AG04449 (cell line): ENCODE results near the gene KDM5B.

Experiments used
- CTCF ChIA-PET: fragments of 350-600 bp; formaldehyde crosslinking; extraction: SDS; loops from one replicate; lab custom pipeline; 2021; ENCODE audit warnings: antibody characterized with exemption; lab: Yijun Ruan, JAX
- POLR2A ChIA-PET: fragments of 400-600, 350-600 bp; formaldehyde crosslinking; extraction: SDS; loops from one replicate; lab custom pipeline; 2020; ENCODE audit warnings: antibody characterized with exemption, inconsistent platforms; lab: Yijun Ruan, JAX
- DNase-seq: peaks from one replicate; pipeline ENCODE4 v3.0.0-alpha.2; 2010; ENCODE audit warnings: low read depth, low spot score
- H3K4me3 ChIP-seq: 2 replicates; pipeline ENCODE4 v1.5.1; 2011; ENCODE audit warnings: low read depth, mild to moderate bottlenecking, control low read depth, low read length
- TF ChIP-seq, protein P1 (sequence below): IDR thresholded peaks from one replicate; pipeline ENCODE4 v1.5.1; 2011; ENCODE audit warnings: mild to moderate bottlenecking, moderate library complexity, low read length, control low read depth, inconsistent platforms; ENCODE audit not compliant: insufficient read depth; ENCODE audit errors: missing control alignments

Gene KDM5B

DNA sequence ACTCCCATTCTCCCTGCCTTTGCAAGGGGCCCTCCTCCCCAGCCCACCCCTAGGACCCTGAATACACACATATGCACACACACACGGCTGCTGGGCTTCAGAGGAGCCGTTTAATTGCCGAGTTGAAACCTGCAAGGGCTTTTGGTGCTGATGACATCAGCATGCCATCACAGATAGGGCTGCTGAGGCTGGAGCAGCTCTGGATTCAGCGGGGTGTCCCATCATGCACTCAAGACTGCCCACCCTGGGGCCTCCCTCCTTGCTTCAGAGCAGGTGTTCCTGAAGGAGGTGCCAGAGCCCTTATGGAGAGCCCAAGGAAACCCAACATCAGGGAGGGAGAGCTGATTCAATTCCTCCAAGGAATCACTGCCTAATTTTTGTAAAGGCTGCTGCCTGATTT, 103.6 kb downstream of the KDM5B start:
- POLR2A ChIA-PET: no interaction called here
- no peak for DNase-seq

GRCh38 chr1:202703191-202703590, 105.0 kb downstream of the KDM5B start:
- ChIA-PET CTCF (interaction anchor here (1.0 to 1.5 kb wide), 4 partner anchors 12 to 518 kb away, joined by 3 to 4 read pairs (median 3); no protein-coding TSS in a partner anchor), POLR2A (no interaction called here)
- H3K4me3 ChIP-seq: no peak overlapping the region
- no peak for DNase-seq
- TF ChIP-seq, protein P1, sequence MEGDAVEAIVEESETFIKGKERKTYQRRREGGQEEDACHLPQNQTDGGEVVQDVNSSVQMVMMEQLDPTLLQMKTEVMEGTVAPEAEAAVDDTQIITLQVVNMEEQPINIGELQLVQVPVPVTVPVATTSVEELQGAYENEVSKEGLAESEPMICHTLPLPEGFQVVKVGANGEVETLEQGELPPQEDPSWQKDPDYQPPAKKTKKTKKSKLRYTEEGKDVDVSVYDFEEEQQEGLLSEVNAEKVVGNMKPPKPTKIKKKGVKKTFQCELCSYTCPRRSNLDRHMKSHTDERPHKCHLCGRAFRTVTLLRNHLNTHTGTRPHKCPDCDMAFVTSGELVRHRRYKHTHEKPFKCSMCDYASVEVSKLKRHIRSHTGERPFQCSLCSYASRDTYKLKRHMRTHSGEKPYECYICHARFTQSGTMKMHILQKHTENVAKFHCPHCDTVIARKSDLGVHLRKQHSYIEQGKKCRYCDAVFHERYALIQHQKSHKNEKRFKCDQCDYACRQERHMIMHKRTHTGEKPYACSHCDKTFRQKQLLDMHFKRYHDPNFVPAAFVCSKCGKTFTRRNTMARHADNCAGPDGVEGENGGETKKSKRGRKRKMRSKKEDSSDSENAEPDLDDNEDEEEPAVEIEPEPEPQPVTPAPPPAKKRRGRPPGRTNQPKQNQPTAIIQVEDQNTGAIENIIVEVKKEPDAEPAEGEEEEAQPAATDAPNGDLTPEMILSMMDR: no peak

More for the DNA sequence above, 103.6 kb downstream of the KDM5B start:
- H3K4me3 ChIP-seq: no peak overlapping the region
- CTCF ChIA-PET: interaction anchor here (1.5 to 2.9 kb wide), 2 partner anchors 15 to 240 kb away, joined by 3 to 15 read pairs; no protein-coding TSS in a partner anchor
- TF ChIP-seq, protein P1: no peak

- no peak for DNase-seq
- TF ChIP-seq, protein P1: no peak
- H3K4me3 ChIP-seq: no peak overlapping the region
- ChIA-PET CTCF (interaction anchor here (1.0 kb wide), 1 partner anchor 45 kb away, joined by 3 read pairs; no protein-coding TSS in a partner anchor), POLR2A (no interaction called here)
These were observed 106.1 kb downstream of the KDM5B start for GRCh38 chr1:202702088-202702487.

- CTCF ChIA-PET: interaction anchor here (0.7 to 2.0 kb wide), 6 partner anchors 14 to 511 kb away, joined by 3 to 9 read pairs (median 4); no protein-coding TSS in a partner anchor
- POLR2A ChIA-PET: no interaction called here
- TF ChIP-seq, protein P1: no peak
- no peak overlapping the region for H3K4me3 ChIP-seq
- no peak for DNase-seq
These were observed 107.0 kb downstream of the KDM5B start for GRCh38 chr1:202701200-202701599.

- no peak overlapping the region for H3K4me3 ChIP-seq
- no peak for DNase-seq
- CTCF ChIA-PET: interaction anchor here (1.2 to 2.0 kb wide), 5 partner anchors 15 to 510 kb away, joined by 3 to 9 read pairs (median 5); no protein-coding TSS in a partner anchor
- TF ChIP-seq, protein P1: no peak
- POLR2A ChIA-PET: no interaction called here
These were observed 108.2 kb downstream of the KDM5B start for GRCh38 chr1:202700061-202700460.

DNA sequence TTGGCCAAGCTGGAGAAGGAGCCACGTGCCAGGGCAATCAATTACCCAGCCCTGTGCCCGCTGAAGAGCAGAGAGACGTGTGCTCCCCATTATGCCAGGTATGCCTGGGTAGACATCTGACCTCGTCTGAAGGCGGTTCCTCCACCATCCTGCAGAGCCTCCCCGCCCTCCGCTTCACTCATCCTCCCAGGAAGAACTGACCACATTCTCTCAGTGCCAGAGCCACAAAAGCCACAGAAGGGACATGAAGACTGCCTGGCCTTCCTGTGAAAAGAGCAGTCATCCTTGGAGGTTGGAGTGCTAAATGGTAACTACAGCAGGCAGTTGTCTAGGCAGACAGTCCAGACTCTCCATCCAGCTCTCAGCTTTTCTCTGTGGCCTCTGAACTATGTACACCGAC, 109.9 kb downstream of the KDM5B start:
- no peak for DNase-seq
- CTCF ChIA-PET: interaction anchor here (1.9 kb wide), 1 partner anchor 21 kb away, joined by 8 read pairs; no protein-coding TSS in a partner anchor
- TF ChIP-seq, protein P1: no peak
- H3K4me3 ChIP-seq: no peak overlapping the region
- POLR2A ChIA-PET: no interaction called here
